Endothelial cell of umbilical vein (primary cell): ENCODE results near the gene FAM204A. TPM values are rescaled to one million over a fixed set of nuclear protein-coding genes. Genes with fewer than 3 reads are reported as not detected.

Experiments
- BruUV-seq: library from RNA; stranded (reverse); fragments of 400-500 nt; replicated peaks from 2 replicates; lab custom pipeline; 2021; lab: Mats Ljungman, UMichigan
- CTCF ChIA-PET: fragments of 300-600, 350-600 bp; sonication (Branson Sonifier 250); formaldehyde crosslinking; loops from one replicate; lab custom pipeline; 2021; ENCODE audit warnings: antibody characterized with exemption, inconsistent platforms; lab: Charles Lee
- POLR2A ChIA-PET: fragments of 300-600, 350-600 bp; sonication (Branson Sonifier 250); formaldehyde crosslinking; loops from one replicate; lab custom pipeline; 2021; ENCODE audit warnings: antibody characterized with exemption, inconsistent platforms; lab: Charles Lee
- DNase-seq: peaks from one replicate; pipeline ENCODE4 v3.0.0-alpha.2; 2011; ENCODE audit warnings: low read depth, low spot score
- FAIRE-seq: peaks from 2 replicates; lab custom pipeline; 2011; peaks lifted over from hg19 to GRCh38; lab: Jason Lieb, UNC
- H2AFZ ChIP-seq: 2 replicates; pipeline ENCODE4 v1.6.0; 2012; ENCODE audit warnings: low read depth, low read length, control low read depth, inconsistent platforms
- H3K27ac ChIP-seq: 2 replicates; pipeline ENCODE4 v1.5.1; 2011; ENCODE audit warnings: low read depth, mild to moderate bottlenecking, control low read depth, low read length, moderate library complexity; ENCODE audit not compliant: insufficient read depth
- H3K27me3 ChIP-seq, 2 experiments: 2 replicates each; pipeline versions ENCODE4 v1.6.0 to v1.6.1; 2011; ENCODE audit warnings: low read length in 2 of 2, mixed read lengths in 1 of 2; ENCODE audit not compliant: control insufficient read depth in 2 of 2, insufficient read depth in 2 of 2
- H3K36me3 ChIP-seq, 2 experiments: 2 replicates in 1 of 2; 3 replicates in 1 of 2; pipeline ENCODE4 v1.5.1; 2011; ENCODE audit warnings: low read length in 2 of 2, mild to moderate bottlenecking in 1 of 2, moderate library complexity in 1 of 2; ENCODE audit not compliant: control insufficient read depth in 2 of 2, insufficient read depth in 2 of 2; ENCODE audit errors: extremely low read depth in 1 of 2
- H3K4me1 ChIP-seq: 3 replicates; pipeline ENCODE4 v1.5.1; 2011; ENCODE audit warnings: mild to moderate bottlenecking, low read length; ENCODE audit not compliant: control insufficient read depth, insufficient read depth; ENCODE audit errors: extremely low read depth
- H3K4me2 ChIP-seq: 2 replicates; pipeline ENCODE4 v1.6.1; 2011; ENCODE audit warnings: low read length, control low read depth, mixed read lengths; ENCODE audit not compliant: insufficient read depth
- H3K4me3 ChIP-seq, 3 experiments: fragments of 200-600 bp in 1 of 3; sonication (generic), shearing (Covaris generic) in 1 of 3; replicated peaks in 1 of 3; 2 replicates each; pipeline ENCODE4 v1.5.1; 2011 to 2016; ENCODE audit warnings: control low read depth in 3 of 3, low read length in 3 of 3, mild to moderate bottlenecking in 2 of 3, inconsistent platforms in 1 of 3, low read depth in 1 of 3, moderate library complexity in 1 of 3; ENCODE audit not compliant: insufficient read depth in 1 of 3
- H3K79me2 ChIP-seq: 2 replicates; pipeline ENCODE4 v1.6.0; 2012; ENCODE audit warnings: low read length, inconsistent platforms; ENCODE audit not compliant: control insufficient read depth, insufficient read depth
- H3K9ac ChIP-seq: replicated peaks from 2 replicates; pipeline ENCODE3; 2011; ENCODE audit warnings: low read length, control low read depth; ENCODE audit not compliant: insufficient read depth; ENCODE audit errors: extremely low read depth
- H3K9me1 ChIP-seq: replicated peaks from 3 replicates; pipeline ENCODE4 v1.6.0; 2011; ENCODE audit warnings: mild to moderate bottlenecking, low read length; ENCODE audit not compliant: control insufficient read depth, insufficient read depth; ENCODE audit errors: extremely low read depth
- H3K9me3 ChIP-seq: replicated peaks from 2 replicates; pipeline ENCODE4 v1.5.1; 2012; ENCODE audit warnings: low read length, inconsistent platforms; ENCODE audit not compliant: control insufficient read depth, insufficient read depth
- H4K20me1 ChIP-seq: replicated peaks from 2 replicates; pipeline ENCODE3; 2011; ENCODE audit warnings: mild to moderate bottlenecking, low read length; ENCODE audit not compliant: control insufficient read depth, insufficient read depth; ENCODE audit errors: extremely low read depth
- CTCF ChIP-seq, 2 donors: IDR thresholded peaks; 1 replicate in 1 of 2; 2 replicates in 1 of 2; pipeline ENCODE4 v1.5.1; 2011; ENCODE audit warnings: low read length in 2 of 2, mild to moderate bottlenecking in 2 of 2, moderate library complexity in 2 of 2, control low read depth in 1 of 2, inconsistent platforms in 1 of 2, low read depth in 1 of 2; ENCODE audit not compliant: insufficient read depth in 1 of 2; ENCODE audit errors: extremely low read depth in 1 of 2
- EZH2 ChIP-seq: IDR thresholded peaks from 2 replicates; pipeline ENCODE4 v1.6.1; 2012; ENCODE audit warnings: borderline replicate concordance, low read depth, mild to moderate bottlenecking, moderate library complexity, low read length, inconsistent platforms; ENCODE audit not compliant: severe bottlenecking
- FOS ChIP-seq: IDR thresholded peaks from 2 replicates; pipeline ENCODE4 v1.6.1; 2011; ENCODE audit warnings: mild to moderate bottlenecking, low read length, moderate library complexity, borderline replicate concordance; ENCODE audit not compliant: insufficient read depth
- GATA2 ChIP-seq: IDR thresholded peaks from 2 replicates; pipeline ENCODE4 v1.7.0; 2011; ENCODE audit warnings: low read depth, mild to moderate bottlenecking, moderate library complexity, mixed read lengths, low read length; ENCODE audit not compliant: insufficient read length, insufficient read depth
- JUN ChIP-seq: IDR thresholded peaks from 2 replicates; pipeline ENCODE4 v1.6.1; 2011; ENCODE audit warnings: borderline replicate concordance, low read depth; ENCODE audit not compliant: insufficient read length, insufficient read depth
- MAX ChIP-seq: IDR thresholded peaks from 2 replicates; pipeline ENCODE4 v1.6.1; 2011; ENCODE audit not compliant: insufficient read depth, insufficient read length
- MYC ChIP-seq: IDR thresholded peaks from one replicate; pipeline ENCODE4 v1.6.1; 2011; ENCODE audit warnings: mild to moderate bottlenecking, low read depth, low read length
- POLR2A ChIP-seq: IDR thresholded peaks from 2 replicates; pipeline ENCODE4 v1.6.1; 2012; ENCODE audit warnings: low read depth, mild to moderate bottlenecking, control low read depth, low read length
- POLR2AphosphoS5 ChIP-seq: IDR thresholded peaks from 2 replicates; pipeline ENCODE4 v1.6.1; 2012; ENCODE audit warnings: low read depth, mild to moderate bottlenecking, control low read depth, low read length, moderate library complexity; ENCODE audit not compliant: insufficient read depth
- dilution Hi-C: fragments of 300-500 bp; cut with MboI; formaldehyde crosslinking; loops from one replicate; pipeline ENCODE4 v1.15.0; 2019; ENCODE audit warnings: low sequenced_read_pairs; ENCODE audit not compliant: extremely low pct_ligation_motif_present
- intact Hi-C: fragments of 100-400 bp; cut with micrococcal nuclease; formaldehyde crosslinking; loops from one replicate; pipeline ENCODE4 v1.10.0; 2022
- polyA plus RNA-seq, 4 experiments: library from polyadenylated mRNA; depleted of rRNA in 3 of 4; stranded (reverse) in 3 of 4; unstranded in 1 of 4; fragments of >200 nt; gene quantifications; 2 replicates each; pipeline versions ENCODE4 v1.2.1 to v1.2.3, GENCODE V29; 2011 to 2012; ENCODE audit warnings: missing spikeins in 1 of 4
- total RNA-seq: library from RNA; stranded (reverse); gene quantifications from 2 replicates; pipeline ENCODE4 v1.2.3, GENCODE V29; 2021

FAM204A gene
- total and polyA plus RNA-seq, 2 donors (not counting 3 experiments of a cell fraction or from before 2014, with no cell fraction given) = 11.1 to 73.7 TPM

DNA sequence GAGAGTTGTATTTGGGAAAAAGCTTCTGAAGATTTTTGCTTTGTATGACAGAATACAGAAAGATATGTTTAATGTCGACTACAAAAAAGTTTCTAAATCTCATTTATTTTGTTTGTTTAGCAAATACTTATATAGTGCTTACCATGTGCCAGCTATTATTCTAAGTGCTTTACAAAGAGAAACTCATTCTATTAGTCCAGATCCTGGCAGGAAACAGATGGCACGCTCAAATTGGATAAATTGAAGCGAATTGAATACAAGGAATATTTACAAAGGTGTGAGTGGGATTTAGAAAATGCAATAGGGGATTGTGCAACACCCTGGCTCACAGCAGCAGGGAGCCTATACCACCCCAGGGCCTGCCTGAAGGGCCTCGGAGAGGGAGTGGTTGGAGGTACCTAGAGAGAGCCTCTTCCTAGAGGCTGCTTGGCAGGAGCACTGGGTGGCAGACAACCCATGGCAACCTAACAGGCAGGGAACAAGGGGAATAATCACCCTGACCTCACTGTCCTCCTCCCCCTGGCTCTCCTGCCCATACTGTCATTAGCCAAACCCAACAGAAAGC, 27.6 kb upstream of the FAM204A start:
- Histone ChIP-seq H3K4me1 (no peaks in the 10 kb centered on the region), H3K4me2 (no peak overlapping the region), H3K9ac (no peak overlapping the region), H4K20me1 (no peaks in the 10 kb centered on the region), H3K9me3 (no peaks in the 10 kb centered on the region), H3K27me3 (no peaks in the 10 kb centered on the region), H2AFZ (no peak overlapping the region), H3K27ac (no peak overlapping the region), H3K9me1 (no peaks in the 10 kb centered on the region), H3K4me3 (no peak overlapping the region), H3K79me2 (no peaks in the 10 kb centered on the region), H3K36me3 (no peaks in the 10 kb centered on the region)
- DNase-seq (no peak), FAIRE-seq (no peak)
- ChIA-PET CTCF (no interaction called here), POLR2A (no interaction called here)
- no peak for TF ChIP-seq MAX
- no peak for TF ChIP-seq JUN
- no peak for TF ChIP-seq GATA2
- TF ChIP-seq POLR2A = no peak
- TF ChIP-seq MYC = no peak
- no peak for TF ChIP-seq POLR2AphosphoS5
- TF ChIP-seq FOS = no peak
- TF ChIP-seq EZH2 = no peak
- TF ChIP-seq CTCF (IDR thresholded peaks at IDR 0.05; ENCODE audit: extremely low read depth in 1 of 2, insufficient read depth in 1 of 2, low read depth in 1 of 2, low read length in 2 of 2) = no peak
- no TSS peak for BruUV-seq
- intact Hi-C loops = no loop called here
- dilution Hi-C loops = no loop called here
